Neural cell (in vitro differentiated cells): ENCODE measurements around the gene ATE1.

ENCODE experiments used
- CTCF ChIP-seq: fragments of 450-650 bp; IDR thresholded peaks from 2 replicates; pipeline ENCODE4 v1.5.1; 2014; ENCODE audit warnings: antibody characterized with exemption, mild to moderate bottlenecking, moderate library complexity; ENCODE audit not compliant: poor library complexity, severe bottlenecking
- EZH2 ChIP-seq: fragments of 200-600, 300-800 bp; shearing (Covaris generic), sonication (generic); IDR thresholded peaks from 2 replicates; pipeline ENCODE4 v1.6.1; 2014; ENCODE audit warnings: antibody characterized with exemption, low read length, borderline replicate concordance, mild to moderate bottlenecking; ENCODE audit not compliant: insufficient read depth, poor library complexity, severe bottlenecking
- RAD21 ChIP-seq: fragments of 450-650 bp; conservative IDR thresholded peaks from 2 replicates; pipeline ENCODE4 v1.6.1; 2014; ENCODE audit warnings: antibody characterized with exemption, mild to moderate bottlenecking, moderate library complexity
- SMC3 ChIP-seq: fragments of 450-650 bp; conservative IDR thresholded peaks from 2 replicates; pipeline ENCODE4 v1.6.1; 2014; ENCODE audit warnings: antibody characterized with exemption, mild to moderate bottlenecking, moderate library complexity; ENCODE audit not compliant: poor library complexity

DNA sequence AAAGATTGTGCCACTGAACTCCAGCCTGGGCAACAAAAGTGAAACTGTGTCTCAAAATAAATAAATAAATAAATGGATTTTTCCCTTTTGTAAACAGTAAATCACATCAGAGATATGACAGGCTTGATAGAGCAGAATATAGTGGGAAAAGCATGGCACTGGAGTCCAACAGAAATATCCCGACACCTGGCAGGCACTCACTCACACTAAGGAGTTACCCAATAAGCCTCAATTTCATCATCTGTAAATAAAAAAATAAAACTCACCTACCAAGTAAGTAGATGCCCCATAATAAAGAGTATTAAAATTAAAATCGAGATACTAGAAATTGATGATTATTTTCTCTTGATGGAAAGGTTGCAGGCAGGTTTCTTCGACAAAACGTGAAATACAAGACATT lies 1.7 kb downstream of the ATE1 start:
- TF ChIP-seq CTCF (no peak), SMC3 (no peak), RAD21 (no peak), EZH2 (no peak)
